Eye (tissue), 1 donor: ENCODE results near the gene MYO5A.
"Not testable (repeated sequence)": the region's sequence is repeated elsewhere in the genome, so short reads cannot be mapped to it uniquely, and the experiment has no call there.

Source experiments
- DNase-seq: peaks from one replicate; pipeline ENCODE4 v3.0.0-alpha.2; 2015

Gene MYO5A

DNA sequence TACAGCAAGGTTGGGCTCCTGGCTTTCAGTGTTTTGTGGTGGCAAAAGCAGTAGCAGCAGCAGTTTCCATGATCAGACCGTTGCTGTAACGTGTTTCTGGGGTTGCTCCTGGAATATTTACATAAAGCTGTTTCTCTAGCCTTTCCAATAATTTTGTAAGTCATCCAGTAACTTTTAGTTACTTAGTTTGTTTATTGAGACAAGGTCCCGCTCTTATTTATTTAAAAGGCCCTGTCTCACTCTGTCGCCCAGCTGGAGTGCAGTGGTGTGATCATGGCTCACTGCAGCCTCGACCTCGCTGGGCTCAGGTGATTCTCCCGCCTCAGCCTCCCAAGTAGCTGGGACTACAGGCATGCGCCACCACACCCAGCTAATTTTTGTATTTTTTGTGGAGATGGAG is 8.8 kb upstream of the MYO5A start:
- no peak for DNase-seq

DNA sequence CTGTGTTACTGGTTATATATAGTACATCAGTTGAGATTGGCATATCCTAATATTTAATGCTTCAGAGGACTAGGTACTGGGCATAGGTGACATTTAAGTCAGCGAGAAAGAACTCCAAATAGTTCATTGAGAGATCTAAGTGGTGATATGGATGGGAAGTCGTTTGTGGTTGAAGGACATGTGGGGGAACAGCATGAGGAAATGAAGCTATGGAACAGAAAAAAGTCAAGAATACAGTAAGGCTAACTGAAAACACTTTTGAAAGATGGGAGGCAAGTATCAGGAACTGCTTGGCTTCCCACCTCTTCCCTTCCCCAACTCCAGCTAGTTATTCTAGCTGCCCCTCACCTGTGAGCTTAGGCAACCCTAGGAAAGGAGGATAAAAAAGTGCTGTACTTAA is 3.7 kb upstream of the MYO5A start:
- no peak for DNase-seq

DNA sequence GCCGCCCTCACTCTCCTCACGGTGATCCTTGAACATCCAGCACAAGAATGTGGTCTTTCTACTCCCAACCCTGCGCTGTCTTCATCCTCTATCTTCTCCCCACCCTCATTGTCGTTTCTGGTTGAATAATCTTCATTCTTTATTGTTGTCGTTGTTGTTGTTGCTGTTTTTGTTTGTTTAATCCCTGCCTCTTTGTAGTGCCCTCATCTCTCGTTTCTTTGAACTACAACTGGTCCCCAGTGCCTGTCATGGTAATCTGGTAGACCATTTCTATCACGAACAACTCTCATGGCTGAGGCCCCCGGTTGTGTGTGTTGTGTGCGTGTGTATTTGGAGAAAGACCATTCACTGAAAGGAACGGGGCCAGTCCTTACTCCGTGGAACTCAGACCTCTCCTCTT is 1.3 kb upstream of the MYO5A start:
- DNase-seq, result no peak

DNA sequence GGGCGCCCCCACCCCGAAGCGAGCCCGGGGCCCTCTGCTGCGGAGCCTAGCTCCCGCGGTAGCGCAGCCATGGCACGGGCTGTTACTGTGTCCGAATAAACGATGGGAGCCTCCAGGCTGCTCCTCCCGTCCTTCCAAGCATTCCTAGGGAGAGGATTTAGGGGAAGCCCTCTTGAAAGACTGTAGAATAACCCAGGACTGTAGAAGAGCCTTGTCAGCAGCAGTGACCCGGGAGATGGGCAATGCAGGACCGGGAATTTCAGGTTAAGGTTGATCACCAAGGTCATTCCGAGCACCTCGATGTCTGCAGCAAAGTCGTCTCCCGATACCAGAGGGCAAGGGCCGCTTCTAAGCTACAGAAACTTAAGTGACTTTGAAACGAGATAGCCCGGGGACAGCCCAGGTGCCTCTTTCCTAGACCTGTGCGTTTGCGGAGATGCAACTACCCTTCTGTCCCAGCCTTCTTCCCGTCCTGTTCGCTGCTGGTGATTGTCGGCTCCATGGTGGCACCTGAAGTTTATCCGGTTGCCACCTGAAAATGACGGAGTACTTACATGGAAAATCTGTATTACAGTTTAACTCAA is 753 bp upstream of the MYO5A start:
- DNase-seq, result no peak

DNA sequence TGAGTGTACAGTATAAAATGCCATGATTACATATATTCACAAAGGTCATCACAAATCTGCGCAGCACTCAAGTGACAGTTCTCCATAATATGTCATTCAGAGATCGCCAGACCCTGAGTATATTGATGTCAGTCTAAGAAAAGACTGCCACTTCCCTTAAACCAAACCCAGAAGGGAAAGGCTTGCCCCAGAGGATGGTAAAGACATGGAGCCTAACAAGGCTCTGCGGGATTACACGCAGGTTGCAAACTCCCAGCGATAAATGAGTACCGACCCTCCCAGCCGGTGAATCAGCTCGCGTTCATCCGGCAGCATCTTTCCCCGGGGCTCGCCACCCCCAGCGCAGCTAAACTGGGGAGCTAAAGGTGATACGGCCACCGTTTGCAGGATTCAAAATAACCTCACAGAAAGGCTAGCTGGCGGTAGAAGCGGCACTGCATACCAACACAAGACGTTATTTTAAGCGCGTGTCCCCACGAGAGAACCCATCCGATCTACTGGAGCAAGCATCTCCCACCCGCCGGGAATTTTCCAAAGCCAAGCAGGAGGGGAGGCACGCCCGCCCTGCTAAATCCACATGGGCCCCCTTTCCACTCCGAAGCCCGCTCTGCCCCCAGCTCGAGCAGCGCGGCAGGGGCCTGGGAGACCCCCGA is 643 bp downstream of the MYO5A start:
- no peak for DNase-seq

DNA sequence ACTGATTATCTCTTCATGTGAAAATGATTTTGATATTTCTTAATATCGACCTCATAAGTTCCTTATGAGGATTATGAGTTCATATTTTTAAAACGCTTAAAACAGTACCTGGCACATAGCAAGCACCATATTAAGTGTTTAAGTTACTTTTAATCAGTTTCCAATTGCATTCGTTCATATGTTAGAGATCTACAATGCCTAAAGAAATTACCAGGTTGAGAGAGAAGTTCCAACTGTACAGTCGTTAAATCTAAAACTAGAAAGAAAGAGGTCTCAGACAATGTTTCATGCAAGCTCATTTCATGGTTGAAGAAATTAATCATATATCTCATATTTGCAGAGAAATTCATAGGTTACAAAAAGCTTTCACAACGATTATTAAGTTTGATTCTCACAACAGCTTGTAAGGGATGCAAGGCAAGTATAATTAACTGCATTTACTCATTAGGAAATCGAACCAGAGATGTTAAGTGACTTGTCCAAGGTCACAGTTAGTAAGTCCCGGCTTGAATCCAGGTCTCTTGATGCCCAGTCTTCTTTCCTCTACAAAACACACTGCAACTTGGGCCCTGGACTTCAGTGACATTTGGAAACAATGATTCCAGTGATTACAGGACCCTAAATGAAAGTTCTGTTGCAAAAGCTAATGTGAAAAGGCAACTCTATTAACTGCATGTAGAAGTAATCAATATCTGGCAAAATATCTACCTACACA is 1.3 kb downstream of the MYO5A start:
- DNase-seq, result no peak

DNA sequence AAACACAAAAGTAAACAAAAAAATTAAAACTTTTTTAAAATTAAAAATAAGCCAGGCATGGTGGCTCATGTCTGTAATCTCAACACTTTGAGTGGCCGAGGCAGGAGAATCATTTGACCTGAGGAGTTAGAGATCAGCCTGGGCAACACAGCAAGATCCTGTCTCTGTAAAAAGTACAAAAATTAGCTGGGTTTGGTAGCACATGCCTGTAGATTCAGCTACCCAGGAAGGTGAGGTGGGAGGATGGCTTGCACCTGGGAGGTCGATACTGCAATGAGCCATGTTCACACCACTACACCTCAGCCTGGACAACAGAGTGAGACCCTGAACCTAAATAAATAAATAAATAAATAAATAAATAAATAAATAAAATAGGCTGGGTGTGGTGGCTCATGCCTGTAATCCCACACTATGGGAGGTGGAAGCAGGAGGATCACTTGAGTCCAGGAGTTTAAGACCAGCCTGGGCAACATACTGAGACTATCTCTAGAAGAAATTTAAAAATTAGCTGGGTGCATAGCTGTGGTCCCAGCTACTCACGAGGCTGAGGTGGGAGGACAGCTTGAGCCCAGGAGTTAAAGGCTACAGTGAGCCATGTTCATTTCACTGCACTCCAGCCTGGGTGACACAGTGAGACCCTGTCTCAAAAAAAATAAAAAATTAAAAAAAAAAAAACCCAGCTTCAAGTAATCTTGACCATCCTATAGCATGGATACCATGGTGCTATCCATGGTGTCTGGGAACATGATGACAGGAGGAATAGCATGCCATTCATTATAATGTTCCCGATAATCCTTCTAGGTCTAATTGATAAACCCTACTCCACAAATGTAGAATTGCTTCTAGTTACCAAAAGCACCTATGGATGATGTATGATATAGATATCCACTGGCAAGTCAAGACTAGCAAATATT is 4.2 kb downstream of the MYO5A start:
- no peak for DNase-seq

DNA sequence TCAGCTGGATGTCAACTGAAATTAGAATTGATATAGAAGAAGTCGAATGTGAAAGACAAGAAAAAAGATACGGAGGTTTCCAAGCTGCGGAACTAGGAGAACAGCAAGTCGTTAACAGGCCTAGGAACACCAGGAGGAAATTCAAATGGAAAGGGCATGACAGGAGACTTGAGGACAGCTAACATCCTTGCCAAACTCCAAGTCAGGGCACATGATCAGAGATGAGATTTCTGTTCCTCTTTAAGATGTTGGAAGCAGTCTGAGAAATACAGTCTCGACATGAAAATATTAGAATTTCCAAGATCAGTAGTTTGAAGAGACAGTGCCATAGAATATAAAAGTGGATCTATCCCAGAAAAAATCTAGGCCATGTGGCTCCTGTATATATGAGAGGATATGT is 5.0 kb downstream of the MYO5A start:
- DNase-seq, result no peak

DNA sequence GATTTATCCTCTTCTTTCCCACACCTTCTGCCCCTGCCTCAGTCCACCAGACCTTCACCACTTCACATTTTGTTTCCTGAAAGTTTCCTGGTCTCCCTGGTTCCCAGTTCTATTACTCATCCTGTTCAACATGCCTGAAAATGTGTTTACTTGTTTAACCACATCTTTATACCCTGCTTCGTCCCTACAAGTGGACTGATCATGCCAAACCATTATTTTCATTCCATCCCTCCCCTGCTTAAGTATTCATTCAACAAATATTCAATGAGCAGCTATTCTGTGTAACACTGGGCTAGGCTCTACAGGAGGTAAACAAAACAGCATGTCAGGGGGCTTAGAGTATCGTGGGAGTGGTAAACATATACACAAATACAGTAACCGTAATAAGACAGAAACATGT is 5.5 kb downstream of the MYO5A start:
- no peak for DNase-seq

DNA sequence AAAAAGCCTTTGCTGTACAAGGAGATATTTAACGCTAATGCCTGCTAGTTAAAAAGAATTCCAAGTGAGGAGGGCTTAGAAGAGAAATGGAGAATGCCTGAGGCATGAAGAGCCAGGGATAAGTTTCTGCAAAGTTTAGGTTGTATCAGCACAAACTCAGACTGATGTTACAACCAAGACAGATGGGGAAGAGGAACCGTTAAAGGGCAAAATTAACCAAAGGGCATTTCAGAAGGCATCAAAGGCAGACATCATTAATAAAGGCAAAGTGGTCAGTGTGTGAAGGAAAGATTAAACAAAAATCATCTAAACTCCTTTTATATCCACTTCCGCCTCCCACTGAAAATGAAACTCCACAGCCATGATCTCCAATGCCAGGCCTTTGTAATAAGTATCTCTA is 7.0 kb downstream of the MYO5A start:
- DNase-seq, result no peak

DNA sequence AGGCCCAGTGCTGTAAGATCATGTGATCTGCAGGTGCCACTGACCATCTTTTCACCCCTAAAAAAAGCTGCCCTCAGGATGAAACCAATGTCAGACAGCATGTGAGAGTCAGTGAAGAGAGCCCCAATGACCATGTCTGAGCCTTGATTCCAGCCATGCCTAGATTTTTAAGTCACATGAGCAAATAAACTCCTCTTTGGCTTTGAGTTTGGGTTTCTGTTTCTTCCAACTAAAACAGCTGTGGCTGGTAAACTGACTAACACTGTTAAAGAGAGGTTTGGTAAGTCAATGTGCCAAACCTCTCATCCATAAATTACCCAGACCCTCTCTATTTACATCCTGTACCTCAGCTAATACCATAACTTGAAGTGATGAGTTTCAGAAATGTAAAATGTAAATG is 8.3 kb downstream of the MYO5A start:
- no peak for DNase-seq

DNA sequence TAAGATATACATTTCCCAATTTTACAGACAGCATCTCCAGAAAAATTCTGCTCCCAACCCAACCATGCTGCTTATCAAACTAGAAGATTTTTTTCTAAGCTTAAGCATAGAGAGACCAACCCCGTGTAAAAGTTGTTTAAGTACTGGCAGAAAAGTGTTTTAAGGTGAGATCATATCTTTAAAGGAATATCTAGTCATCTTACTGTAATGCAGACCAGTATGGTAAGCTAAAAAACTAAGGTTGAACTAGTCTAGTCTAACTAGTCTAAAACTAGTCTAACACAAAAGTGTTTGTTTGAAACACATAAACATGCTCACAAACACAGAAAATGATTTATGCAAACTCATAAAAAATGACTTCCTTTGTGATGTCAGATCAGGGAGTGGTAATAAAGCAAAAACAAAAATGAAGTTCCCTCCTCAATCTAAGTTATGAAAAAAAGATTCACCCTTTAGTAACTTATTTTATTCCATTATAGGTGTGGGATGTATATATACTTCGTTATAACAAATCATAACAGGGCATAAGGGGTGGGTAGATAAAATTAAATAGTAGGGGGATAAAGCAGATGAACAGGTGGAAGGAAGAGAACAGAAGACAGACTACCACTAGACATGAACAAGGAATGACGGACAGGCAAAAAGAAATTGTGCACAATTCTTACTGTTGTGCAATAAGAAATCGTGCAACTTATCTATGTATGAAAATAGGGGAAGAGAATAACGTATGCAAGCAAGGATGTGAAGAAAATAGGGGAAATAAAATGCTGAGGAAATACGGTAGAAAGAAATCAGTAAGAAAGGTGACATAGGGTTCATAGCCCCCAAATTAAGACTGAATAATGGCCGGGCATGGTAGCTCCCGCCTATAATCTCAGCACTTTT is 10.0 kb downstream of the MYO5A start:
- no peak for DNase-seq

DNA sequence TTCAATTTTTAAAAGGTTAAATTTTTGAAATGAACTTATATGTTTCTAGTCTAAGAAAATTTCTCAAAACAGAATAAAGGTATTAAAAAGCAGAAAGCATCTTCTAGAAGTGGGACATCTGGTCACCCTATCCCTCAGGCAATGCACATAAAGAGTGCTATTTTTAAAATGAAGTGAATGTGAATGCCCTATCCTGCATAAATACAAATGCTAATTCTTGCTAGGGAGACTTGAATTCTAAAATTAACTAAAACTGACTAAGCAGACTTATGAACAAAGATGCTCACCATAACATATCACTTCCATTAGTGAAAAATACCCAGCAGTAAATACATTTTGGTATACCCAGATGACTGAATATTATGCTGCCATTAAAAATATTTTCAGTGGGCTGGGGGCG is 11.7 kb downstream of the MYO5A start:
- no peak for DNase-seq

DNA sequence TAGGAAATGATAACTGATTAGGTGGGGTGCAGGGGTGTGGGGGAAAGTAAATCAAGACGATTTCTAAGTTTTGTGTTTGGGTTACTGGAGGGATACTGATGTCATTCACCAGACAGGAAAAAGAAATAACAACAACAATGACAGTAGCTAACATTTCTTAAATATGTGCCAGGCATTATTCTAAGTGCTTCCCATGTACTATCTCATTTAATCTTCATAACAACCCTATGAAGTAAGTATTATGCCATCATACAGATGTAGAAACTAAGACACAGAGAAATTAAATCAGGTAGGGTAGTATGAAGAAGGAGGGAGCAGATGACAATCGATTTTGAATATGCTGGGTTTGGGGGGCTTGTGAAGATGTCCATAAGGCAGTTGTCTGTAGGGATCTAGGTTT is 13.3 kb downstream of the MYO5A start:
- no peak for DNase-seq

DNA sequence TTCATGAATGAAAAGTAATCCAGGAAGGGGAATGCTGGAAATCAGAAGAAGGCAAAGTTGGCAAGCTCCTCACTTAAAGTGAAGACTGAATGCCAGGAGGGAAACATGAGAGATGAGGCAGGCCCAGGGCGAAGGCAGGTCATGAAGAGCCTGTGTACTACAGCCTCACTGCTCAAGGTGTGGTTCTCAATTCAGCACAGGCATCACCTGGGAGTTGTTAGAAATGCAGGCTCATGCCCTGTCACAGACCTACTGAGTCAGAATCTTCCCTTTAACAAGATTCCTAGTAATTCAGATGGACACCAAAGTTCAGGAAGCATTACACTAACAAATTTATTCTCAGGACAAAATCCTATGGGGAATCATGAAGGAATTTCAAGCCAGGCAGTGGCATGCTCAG is 14.2 kb downstream of the MYO5A start:
- DNase-seq, result no peak

DNA sequence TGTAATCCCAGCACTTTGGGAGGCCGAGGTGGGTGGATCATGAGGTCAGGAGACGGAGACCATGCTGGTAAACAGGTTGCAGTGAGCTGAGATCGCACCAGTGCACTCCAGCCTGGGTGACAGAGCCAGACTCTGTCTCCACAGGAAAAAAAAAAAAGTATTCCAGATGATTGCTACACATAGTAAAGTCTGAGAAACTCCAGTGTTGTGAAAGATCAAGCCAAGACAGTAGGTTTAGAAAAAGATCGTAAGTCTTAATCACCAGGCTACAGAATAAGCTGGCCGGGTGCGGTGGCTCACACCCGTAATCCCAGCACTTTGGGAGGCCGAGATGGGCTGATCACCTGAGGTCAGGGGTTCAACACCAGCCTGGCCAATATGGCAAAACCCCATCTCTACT is 15.8 kb downstream of the MYO5A start:
- not testable (repeated sequence) for DNase-seq

DNA sequence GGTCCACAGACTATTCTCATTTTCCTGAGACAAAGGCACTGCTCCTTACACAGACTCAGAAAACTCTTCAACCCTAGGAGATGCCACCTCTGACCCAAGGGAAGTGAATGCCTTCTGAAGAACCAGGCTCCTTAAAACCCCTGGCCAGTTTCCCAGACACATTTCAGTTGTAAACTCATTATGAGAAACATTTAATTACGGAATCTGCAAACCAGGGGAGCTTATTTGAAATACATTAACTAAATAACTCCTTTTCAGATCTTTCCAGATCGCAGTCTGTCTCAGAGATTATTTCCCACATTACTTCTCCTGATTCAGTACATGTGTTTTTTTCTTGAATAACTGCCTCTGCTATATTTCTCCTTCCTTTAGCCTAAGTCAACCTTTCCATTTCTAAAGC is 17.6 kb downstream of the MYO5A start:
- DNase-seq, result no peak

DNA sequence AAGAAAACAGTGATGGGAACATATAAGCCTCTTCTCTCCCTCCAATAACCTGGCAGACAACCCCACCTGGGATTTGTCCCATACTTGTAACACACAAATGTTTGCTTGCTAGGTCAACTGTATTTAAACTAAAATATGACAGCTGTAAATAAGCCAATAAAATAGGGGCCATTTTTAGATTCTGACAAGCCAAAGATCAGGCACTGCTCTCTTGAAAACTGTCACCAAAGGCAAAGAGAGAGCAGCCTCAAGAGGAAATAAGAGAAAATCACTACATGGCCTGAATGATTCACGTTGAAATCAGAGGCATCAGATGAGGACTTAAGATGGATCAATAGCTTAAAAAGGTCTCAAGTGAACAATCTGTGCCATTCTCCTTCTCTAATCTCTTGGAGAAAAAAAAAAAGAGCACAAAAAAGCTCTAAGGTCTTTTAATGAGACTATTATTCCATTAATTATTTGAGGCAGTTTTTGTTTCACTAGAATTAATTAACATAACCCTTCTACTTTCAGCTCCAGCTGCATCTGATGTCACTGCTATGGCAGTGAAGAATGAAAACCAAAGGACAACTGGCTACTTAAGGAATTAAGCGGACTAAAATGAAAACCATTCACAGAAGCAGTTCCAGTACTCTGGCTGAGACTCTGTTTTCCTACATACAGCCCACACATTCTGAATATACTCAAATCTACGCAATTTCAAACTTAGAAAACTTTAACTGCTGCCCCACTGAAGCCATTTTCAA is 19.0 kb downstream of the MYO5A start:
- DNase-seq, result peak; percentile 29

DNA sequence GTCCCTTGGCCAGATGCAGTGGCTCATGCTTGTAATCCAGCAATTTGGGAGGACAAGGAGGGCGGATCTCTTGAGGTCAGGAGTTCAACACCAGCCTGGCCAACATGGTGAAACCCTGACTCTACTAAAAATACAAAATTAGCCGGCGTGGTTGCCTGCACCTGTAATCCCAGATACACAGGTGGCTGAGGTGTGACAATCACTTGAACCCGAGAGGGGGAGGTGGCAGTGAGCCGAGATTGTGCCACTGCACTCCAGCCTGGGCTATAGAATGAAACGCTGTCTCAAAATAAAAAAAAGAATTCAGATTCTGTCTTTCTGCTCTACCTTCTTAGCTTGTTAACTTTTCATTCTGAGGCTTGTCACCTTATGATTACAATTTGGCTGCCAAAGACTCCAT is 22.1 kb downstream of the MYO5A start:
- no peak for DNase-seq

DNA sequence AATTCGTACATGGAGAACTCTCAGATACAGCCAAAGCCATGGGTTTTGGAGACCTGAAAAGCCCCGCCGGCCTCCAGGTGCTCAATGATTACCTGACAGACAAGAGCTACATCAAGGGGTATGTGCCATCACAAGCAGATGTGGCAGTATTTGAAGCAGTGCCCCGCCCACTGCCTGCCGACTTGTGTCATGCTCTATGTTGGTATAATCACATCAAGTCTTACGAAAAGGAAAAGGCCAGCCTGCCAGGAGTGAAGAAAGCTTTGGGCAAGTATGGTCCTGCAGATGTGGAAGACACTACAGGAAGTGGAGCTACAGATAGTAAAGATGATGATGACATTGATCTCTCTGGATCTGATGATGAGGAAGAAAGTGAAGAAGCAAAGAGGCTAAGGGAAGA is 23.5 kb downstream of the MYO5A start:
- no peak for DNase-seq

DNA sequence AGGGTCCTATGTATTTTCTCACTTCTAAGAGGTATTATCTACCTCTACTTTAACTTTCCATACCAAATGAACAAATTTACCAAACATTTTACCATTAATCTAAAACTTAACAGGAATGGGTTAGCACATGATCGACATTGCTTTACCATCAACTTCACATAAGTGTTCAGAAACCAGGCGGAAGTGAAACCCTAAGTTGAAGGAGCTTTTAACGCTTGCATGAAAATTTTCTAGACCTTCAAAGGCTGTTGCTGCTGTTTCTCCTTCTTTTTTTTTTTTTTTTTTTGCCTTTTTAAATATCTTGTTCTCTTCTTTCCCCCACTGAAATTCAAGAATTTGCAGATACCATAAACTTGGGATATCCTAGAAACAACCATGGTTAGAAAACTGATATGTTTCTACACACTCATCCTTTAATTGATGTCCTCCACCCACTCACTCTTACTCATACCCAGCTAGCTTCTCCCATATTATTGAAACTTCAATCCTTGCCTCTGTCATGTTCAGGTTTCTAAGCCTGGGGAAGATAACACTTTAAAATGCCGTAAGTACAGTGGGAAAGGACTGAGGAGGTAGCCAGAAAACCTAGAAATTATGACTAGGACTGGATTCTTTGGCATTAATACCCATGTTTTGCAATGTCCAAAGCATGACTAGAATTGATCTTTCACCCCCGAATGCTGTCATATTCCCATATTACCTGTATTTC is 24.7 kb downstream of the MYO5A start:
- no peak for DNase-seq
